ENCODE results near the gene TSFM.
A peak's percentile ranks its signal among the peaks of the same experiment; 100 is the strongest.

The TSFM gene

DNA sequence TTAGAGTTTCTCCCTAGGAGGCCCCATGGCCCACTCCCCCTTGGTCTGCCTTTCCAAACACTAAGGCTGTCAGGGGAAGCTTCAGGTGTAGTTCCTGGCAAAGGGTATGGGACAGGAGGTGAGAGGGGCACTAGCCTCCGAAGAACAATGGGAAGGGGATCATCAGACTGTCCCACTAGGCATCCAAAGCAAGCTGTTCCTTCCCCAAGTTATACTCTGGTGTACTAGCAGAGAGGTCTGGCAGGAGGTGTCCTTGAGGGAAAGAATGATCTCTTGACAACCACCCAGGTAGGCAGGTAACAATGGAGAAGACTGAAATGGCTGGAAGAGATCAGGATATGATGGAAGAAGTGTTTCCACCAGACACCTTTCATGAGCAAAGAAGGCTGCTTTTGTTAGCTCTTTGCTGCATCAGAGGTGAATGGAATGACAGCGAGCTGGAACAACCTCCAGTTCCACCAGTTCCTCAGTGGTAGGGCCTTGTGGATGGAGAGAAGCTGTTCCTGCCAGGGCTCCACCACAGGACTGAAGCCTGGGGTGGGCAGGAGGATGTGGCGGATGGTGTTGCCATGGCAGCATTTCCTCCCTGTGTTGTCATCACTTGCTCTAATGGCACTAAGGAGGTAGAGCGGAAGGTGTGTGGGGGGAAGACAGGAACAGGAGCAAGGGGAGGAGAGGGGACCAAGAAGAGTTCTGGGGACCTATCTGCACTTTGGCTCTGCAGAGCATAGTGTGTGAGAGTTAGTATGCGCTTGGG is 41.8 kb upstream of the TSFM start:
- intact Hi-C loops (cut with DNase I; ENCODE audit: low total_unique reads), result no loop called here
- H3K4me3 ChIP-seq, result no peak overlapping the region
- H3K27ac ChIP-seq, result no peak overlapping the region
- DNase-seq, result no peak
- H3K9me3 ChIP-seq, result no peaks in the 10 kb centered on the region
- peaks cover 15 to 46% (median 43%) of the 10 kb centered on the region in 4 donors for H3K4me1 ChIP-seq
- peaks cover 8 to 64% of the 10 kb centered on the region in 2 donors for H3K27me3 ChIP-seq
- H3K36me3 ChIP-seq, result no peaks in the 10 kb centered on the region
- no peak for TF ChIP-seq CTCF (IDR thresholded peaks at IDR 0.05)

- peaks cover 8 to 58% of the 10 kb centered on the region in 2 donors for H3K27me3 ChIP-seq
- no peak for TF ChIP-seq CTCF (IDR thresholded peaks at IDR 0.05)
- peaks cover 0 to 3% (median 0%) of the 10 kb centered on the region in 3 donors for H3K36me3 ChIP-seq
- peaks cover 15 to 45% (median 38%) of the 10 kb centered on the region in 4 donors for H3K4me1 ChIP-seq
- no peak for DNase-seq
- no peaks in the 10 kb centered on the region for H3K9me3 ChIP-seq
- intact Hi-C loops (cut with DNase I; ENCODE audit: low total_unique reads), result no loop called here
- H3K27ac ChIP-seq, result no peak overlapping the region
- no peak overlapping the region for H3K4me3 ChIP-seq
Observed at GRCh38 chr12:57741413-57741789, 41.2 kb upstream of the TSFM start.

DNA sequence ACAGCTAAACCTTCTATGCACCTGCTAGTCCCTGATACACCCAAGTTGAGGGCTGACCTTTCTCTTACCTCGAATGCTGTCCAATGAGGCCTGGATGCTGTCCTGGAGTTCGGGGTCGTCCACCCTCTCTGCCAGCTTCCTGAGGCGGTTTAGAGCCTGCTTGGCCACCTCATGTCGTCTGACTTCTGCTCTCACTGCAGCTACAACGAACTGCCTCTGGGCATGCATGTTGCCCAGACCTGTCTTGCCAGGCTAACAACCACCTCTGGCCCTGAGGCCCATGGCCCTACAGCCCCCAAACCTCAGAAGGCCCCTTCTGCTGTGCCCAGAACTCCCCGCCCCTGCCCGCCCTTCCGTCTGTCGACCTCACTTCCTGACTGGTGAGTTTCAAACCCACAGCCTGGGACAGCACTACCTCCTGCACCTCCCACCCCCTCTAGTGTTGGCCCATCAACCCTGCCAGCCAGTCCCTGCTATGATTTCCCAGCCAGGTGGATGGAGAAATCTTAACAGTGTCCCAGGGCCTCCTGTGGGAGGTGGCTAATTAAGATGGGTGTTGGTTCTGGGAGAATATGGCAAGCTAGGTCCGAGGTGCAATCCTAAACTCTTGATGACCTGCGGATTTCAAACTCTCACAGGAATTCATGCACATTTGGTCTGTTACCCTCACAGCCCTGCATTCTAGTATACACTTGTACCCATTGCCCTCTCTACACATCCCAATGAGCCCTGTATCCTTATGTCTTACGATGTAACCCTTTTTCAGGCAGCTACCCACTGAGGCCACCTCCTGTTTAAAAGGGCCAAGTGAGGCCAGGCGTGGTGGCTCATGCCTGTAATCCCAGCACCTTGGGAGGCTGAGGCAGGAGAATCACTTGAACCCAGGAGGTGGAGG is 40.5 kb upstream of the TSFM start:
- no peaks in the 10 kb centered on the region for H3K9me3 ChIP-seq
- H3K36me3 ChIP-seq, result peaks cover 3 to 10% (median 5%) of the 10 kb centered on the region in 3 donors
- intact Hi-C loops (cut with DNase I; ENCODE audit: low total_unique reads), result no loop called here
- no peak for DNase-seq
- no peak for TF ChIP-seq CTCF (IDR thresholded peaks at IDR 0.05)
- H3K27me3 ChIP-seq, result peaks cover 7 to 51% of the 10 kb centered on the region in 2 donors
- peaks cover 15 to 38% (median 32%) of the 10 kb centered on the region in 4 donors for H3K4me1 ChIP-seq
- no peak overlapping the region for H3K4me3 ChIP-seq
- no peak overlapping the region for H3K27ac ChIP-seq

DNA sequence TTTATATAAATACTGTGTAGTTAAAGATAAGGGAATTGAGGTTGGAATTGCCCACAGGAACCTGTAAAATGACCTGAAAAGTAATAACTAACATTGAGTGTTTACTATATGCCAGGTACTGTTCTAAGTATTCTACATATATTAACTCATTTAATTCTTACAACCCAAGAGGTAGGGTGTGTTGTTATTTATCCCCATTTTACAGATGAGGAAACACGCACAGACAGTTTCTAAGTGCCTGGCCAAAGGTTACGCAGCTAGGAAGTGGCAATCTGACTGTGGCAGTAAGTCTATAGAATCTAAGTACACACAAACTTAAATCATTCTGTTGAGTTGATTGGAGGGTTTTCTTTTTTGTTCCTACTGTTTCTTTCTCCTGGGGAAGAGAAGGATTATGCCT is 38.8 kb upstream of the TSFM start:
- Histone ChIP-seq H3K9me3 (no peaks in the 10 kb centered on the region), H3K4me1 (peaks cover 0 to 21% (median 16%) of the 10 kb centered on the region in 4 donors), H3K27me3 (peaks cover 0 to 34% of the 10 kb centered on the region in 2 donors), H3K27ac (peak overlapping the region; percentile 98 to 99), H3K36me3 (peaks cover 19 to 27% (median 20%) of the 10 kb centered on the region in 3 donors), H3K4me3 (no peak overlapping the region)
- DNase-seq, result no peak
- intact Hi-C loops (cut with DNase I; ENCODE audit: low total_unique reads), result no loop called here
- no peak for TF ChIP-seq CTCF (IDR thresholded peaks at IDR 0.05)

GRCh38 chr12:57744194-57744776 is 38.3 kb upstream of the TSFM start:
- H3K9me3 ChIP-seq, result no peaks in the 10 kb centered on the region
- intact Hi-C loops (cut with DNase I; ENCODE audit: low total_unique reads), result no loop called here
- DNase-seq, result peak; percentile 66 to 91

More at GRCh38 chr12:57744194-57744776, 38.3 kb upstream of the TSFM start:
- peaks cover 0 to 29% of the 10 kb centered on the region in 2 donors for H3K27me3 ChIP-seq
- H3K4me3 ChIP-seq, result peak overlapping the region; percentile 80 to 97
- TF ChIP-seq CTCF (IDR thresholded peaks at IDR 0.05), result no peak
- H3K27ac ChIP-seq, result peak overlapping the region; percentile 98 to 99
- H3K36me3 ChIP-seq, result peaks cover 23 to 32% (median 25%) of the 10 kb centered on the region in 3 donors
- peaks cover 0 to 16% (median 11%) of the 10 kb centered on the region in 4 donors for H3K4me1 ChIP-seq
